Common myeloid progenitor, CD34-positive (primary cell): ENCODE results near the gene FAM83C.

ENCODE experiments used
- CTCF ChIA-PET: fragments of 350-600 bp; sonication (Branson Sonifier 250); formaldehyde crosslinking; loops from one replicate; lab custom pipeline; 2021; ENCODE audit warnings: antibody characterized with exemption; lab: Charles Lee
- POLR2A ChIA-PET: fragments of 350-600 bp; sonication (Branson Sonifier 250); formaldehyde crosslinking; loops from one replicate; lab custom pipeline; 2021; ENCODE audit warnings: antibody characterized with exemption; lab: Charles Lee
- DNase-seq, 3 donors: peaks; one replicate each; pipeline versions ENCODE4 v3.0.0 to v3.0.0-alpha.2; 2013
- H3K27ac ChIP-seq, 2 experiments: 1 replicate in 1 of 2; 2 replicates in 1 of 2; pipeline ENCODE4 v1.7.0; 2013; ENCODE audit warnings: inconsistent platforms in 2 of 2, low read length in 2 of 2, mild to moderate bottlenecking in 2 of 2, low read depth in 1 of 2, moderate library complexity in 1 of 2; ENCODE audit not compliant: severe bottlenecking in 2 of 2, insufficient read depth in 1 of 2, poor library complexity in 1 of 2
- H3K27me3 ChIP-seq, 5 experiments: replicated peaks in 2 of 5; 1 replicate in 3 of 5; 2 replicates in 2 of 5; pipeline versions ENCODE4 v1.6.1 to v1.7.0; 2013; ENCODE audit warnings: low read length in 4 of 5, mild to moderate bottlenecking in 2 of 5, moderate library complexity in 2 of 5, inconsistent platforms in 1 of 5; ENCODE audit not compliant: insufficient read depth in 5 of 5, control insufficient read depth in 4 of 5
- H3K36me3 ChIP-seq, 4 experiments: 1 replicate in 2 of 4; 2 replicates in 2 of 4; pipeline versions ENCODE4 v1.6.1 to v1.7.0; 2013; ENCODE audit warnings: low read length in 3 of 4, control low read depth in 1 of 4, mild to moderate bottlenecking in 1 of 4; ENCODE audit not compliant: control insufficient read depth in 4 of 4, insufficient read depth in 4 of 4
- H3K4me1 ChIP-seq, 4 experiments: 1 replicate in 3 of 4; 2 replicates in 1 of 4; pipeline versions ENCODE4 v1.6.1 to v1.7.1; 2013; ENCODE audit warnings: low read length in 3 of 4, mild to moderate bottlenecking in 3 of 4, control low read depth in 1 of 4, inconsistent platforms in 1 of 4, moderate library complexity in 1 of 4; ENCODE audit not compliant: control insufficient read depth in 4 of 4, insufficient read depth in 4 of 4; ENCODE audit errors: control extremely low read depth in 1 of 4
- H3K4me3 ChIP-seq, 7 experiments: 1 replicate in 4 of 7; 2 replicates in 3 of 7; pipeline versions ENCODE4 v1.5.1 to v1.7.0; 2013; ENCODE audit warnings: mild to moderate bottlenecking in 7 of 7, low read length in 6 of 7, moderate library complexity in 6 of 7, inconsistent platforms in 2 of 7, low read depth in 2 of 7, control low read depth in 1 of 7; ENCODE audit not compliant: insufficient read depth in 4 of 7, control insufficient read depth in 1 of 7; ENCODE audit errors: extremely low read depth in 1 of 7
- H3K9me3 ChIP-seq, 5 experiments: 1 replicate in 4 of 5; 2 replicates in 1 of 5; pipeline versions ENCODE4 v1.6.1 to v1.7.1; 2013; ENCODE audit warnings: low read length in 4 of 5, mild to moderate bottlenecking in 2 of 5, inconsistent platforms in 1 of 5, low read depth in 1 of 5, moderate library complexity in 1 of 5; ENCODE audit not compliant: control insufficient read depth in 4 of 5, insufficient read depth in 2 of 5; ENCODE audit errors: control extremely low read depth in 1 of 5
- WGBS: methylation state at CpG from one replicate; pipeline ENCODE4 v1.1.5; 2013; ENCODE audit not compliant: insufficient coverage; 5-methylcytosine and 5-hydroxymethylcytosine counted together

The FAM83C gene

DNA sequence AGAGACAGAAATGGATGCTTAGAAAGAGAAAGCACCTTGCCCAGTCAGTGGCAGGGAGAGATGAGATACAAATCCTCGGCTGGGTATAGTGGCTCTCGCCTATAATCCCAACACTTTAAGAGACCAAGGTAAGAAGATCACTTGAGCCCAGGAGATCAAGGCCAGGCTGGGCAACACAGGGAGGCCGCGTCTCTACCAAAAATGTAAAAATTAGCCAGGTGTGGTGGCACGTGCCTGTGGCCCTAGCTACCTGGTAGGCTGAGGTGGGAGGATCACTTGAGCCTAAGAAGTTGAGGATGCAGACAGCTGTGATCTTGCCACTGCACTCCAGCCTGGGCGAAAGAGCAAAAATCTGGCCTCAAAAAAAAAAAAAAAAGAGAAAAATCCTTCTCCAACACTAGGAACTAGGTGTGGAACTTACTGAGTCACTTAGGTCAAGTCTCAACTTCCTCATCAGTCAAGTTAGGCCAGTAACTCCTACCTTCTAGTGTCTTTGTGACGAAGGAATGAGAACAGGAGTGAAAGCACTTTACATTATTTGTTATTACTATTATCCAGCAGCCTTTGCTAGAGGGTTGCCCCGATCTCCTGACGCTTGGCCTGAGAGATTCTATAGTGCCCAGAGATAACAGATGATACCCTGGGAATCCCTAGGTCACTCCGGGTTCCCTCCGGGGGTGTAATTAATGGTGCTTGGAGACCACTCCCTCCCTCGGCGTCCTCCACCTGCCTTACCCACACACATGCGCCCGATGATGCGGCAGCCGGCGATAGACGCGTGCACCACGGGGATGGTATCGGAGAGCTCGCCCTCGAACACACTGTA, 8.6 kb downstream of the FAM83C start:
- no peaks in the 10 kb centered on the region for H3K9me3 ChIP-seq
- H3K27me3 ChIP-seq, result no peaks in the 10 kb centered on the region
- ChIA-PET CTCF (interaction anchor here (1.0 to 3.4 kb wide), 2 partner anchors 20 to 48 kb away, joined by 3 to 16 read pairs; no protein-coding TSS in a partner anchor), POLR2A (no interaction called here)
- peak; percentile 19 to 63 (median 45) for DNase-seq
- 23% methylated on average over 21 of the region's 24 CpGs for WGBS
- peaks cover 2 to 17% (median 14%) of the 10 kb centered on the region in 4 experiments for H3K4me1 ChIP-seq
- H3K27ac ChIP-seq, result peak overlapping the region; percentile 66 to 81
- peak overlapping the region; percentile 21 to 90 (median 77) for H3K4me3 ChIP-seq
- peaks cover 3 to 26% (median 22%) of the 10 kb centered on the region in 4 experiments for H3K36me3 ChIP-seq

DNA sequence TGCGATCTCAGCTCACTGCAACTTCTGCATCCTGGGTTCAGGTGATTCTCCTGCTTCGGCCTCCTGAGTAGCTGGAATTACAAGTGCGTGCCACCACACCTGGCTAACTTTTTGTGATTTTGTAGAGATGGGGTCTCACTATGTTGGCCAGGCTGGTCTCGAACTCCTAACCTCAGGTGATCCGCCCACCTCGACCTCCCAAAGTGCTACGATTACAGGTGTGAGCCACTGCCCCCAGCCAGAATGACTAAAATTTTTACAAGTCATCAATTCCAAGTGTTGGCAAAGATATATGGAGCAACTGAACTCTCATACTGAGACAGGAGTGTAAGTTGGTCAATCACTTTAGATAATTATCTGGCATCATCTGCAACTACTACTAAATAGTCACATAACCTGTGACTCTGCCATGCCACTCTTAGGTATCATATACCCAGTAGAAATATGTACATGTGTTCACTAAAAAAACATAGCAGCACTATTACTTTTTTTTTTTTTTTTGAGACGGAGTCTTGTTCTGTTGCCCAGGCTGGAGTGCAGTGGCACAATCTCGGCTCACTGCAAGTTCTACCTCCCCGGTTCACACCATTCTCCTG, 10.6 kb downstream of the FAM83C start:
- peaks cover 4 to 30% (median 25%) of the 10 kb centered on the region in 4 experiments for H3K4me1 ChIP-seq
- no peaks in the 10 kb centered on the region for H3K27me3 ChIP-seq
- DNase-seq, result no peak
- no peaks in the 10 kb centered on the region for H3K9me3 ChIP-seq
- H3K4me3 ChIP-seq, result no peak overlapping the region
- H3K36me3 ChIP-seq, result peaks cover 3 to 29% (median 23%) of the 10 kb centered on the region in 4 experiments
- 98% methylated on average over 9 of the region's 10 CpGs for WGBS
- ChIA-PET CTCF (interaction anchor here (3.4 kb wide), 1 partner anchor 22 kb away, joined by 16 read pairs; no protein-coding TSS in a partner anchor), POLR2A (no interaction called here)
- H3K27ac ChIP-seq, result no peak overlapping the region

DNA sequence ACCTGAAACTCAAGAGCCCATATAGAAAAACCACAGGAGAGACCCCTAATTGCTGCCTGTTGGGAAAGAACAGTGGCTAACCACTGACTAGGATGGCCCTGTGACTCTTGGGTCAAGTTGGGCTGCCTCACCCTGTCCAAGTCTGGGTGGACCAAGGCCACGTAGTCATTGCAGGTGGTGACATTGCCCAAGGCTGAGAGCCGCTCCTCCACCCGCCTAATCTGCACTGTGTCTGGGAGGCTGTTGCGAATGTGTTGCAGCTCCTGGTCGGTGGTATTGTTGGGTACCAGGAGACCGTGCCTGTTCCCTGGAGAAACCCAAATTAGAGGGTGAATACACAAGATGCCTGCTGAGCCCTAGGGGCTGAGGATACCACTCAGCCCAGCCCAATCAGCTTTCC, 11.7 kb downstream of the FAM83C start:
- no peaks in the 10 kb centered on the region for H3K27me3 ChIP-seq
- DNase-seq, result no peak
- POLR2A ChIA-PET, result no interaction called here
- H3K4me3 ChIP-seq, result no peak overlapping the region
- CTCF ChIA-PET, result interaction anchor here (1.1 to 1.6 kb wide), 3 partner anchors 12 to 24 kb away, joined by 3 to 6 read pairs (median 4); no protein-coding TSS in a partner anchor
- peaks cover 3 to 36% (median 29%) of the 10 kb centered on the region in 4 experiments for H3K36me3 ChIP-seq
- WGBS, result 98% methylated on average over 6 of the region's 6 CpGs
- H3K9me3 ChIP-seq, result no peaks in the 10 kb centered on the region
- H3K27ac ChIP-seq, result no peak overlapping the region
- peaks cover 4 to 34% (median 28%) of the 10 kb centered on the region in 4 experiments for H3K4me1 ChIP-seq

DNA sequence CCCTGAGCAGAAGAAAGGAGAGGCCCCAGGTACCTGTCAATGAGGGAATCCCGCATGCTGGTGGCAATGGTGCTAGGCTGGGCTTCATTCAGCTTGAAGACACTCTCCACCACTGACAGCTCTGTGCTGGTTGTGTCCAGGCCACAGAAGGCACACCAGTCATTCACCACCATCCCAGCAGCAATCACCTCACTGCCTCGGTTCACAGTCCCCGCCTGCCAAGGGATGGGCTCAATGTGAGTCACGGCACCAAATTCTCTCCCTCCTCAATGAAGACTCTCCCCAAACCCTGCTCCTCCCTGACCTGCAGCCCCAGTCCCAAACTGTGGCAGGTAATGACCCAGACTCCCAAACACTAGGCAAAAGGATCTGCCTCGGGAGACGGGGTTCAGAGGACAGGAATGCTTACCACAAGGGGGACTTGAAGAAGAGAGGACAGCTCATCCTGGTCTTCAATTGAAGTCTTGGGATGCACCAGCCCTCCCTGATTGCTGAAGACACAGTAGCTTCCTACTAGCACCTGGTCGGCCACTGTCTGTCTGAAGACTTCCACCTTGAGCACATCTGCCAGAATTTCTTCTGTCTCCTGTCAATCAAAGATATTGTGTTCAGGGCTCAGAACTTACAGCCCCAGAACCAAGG, 12.6 kb downstream of the FAM83C start:
- CTCF ChIA-PET, result interaction anchor here (0.8 to 1.6 kb wide), 4 partner anchors 9 to 25 kb away, joined by 3 to 6 read pairs (median 4); no protein-coding TSS in a partner anchor
- Histone ChIP-seq H3K9me3 (no peaks in the 10 kb centered on the region), H3K4me3 (no peak overlapping the region), H3K27me3 (no peaks in the 10 kb centered on the region), H3K4me1 (peaks cover 4 to 30% (median 25%) of the 10 kb centered on the region in 4 experiments), H3K36me3 (peaks cover 3 to 45% (median 35%) of the 10 kb centered on the region in 4 experiments), H3K27ac (peak overlapping the region in 1 of 2 experiments; percentile 12)
- WGBS, result 99% methylated on average over 7 of the region's 7 CpGs
- POLR2A ChIA-PET, result interaction anchor here (0.6 kb wide), 1 partner anchor 20 kb away, joined by 3 read pairs; no protein-coding TSS in a partner anchor
- no peak for DNase-seq

DNA sequence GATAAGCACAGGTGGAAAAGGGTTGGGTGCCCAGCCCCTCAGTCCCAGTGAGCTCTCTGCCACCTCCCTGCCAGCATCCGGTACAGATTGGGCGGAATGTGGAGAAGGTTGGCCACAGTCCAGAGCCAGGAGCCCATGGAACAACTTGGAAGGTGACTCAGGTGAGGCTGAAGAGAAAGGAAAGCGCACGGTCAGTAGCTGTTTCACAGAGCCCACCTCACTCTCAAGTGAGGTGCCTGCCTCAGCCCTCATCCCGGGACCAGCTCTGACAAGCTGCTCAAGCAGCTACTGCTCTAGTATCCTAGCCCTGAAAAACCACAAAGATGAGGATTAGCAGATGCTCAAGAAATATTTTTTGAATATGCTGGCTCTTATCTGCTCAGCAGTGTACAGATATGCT, 13.2 kb downstream of the FAM83C start:
- ChIA-PET CTCF (interaction anchor here (1.6 kb wide), 1 partner anchor 22 kb away, joined by 4 read pairs; no protein-coding TSS in a partner anchor), POLR2A (no interaction called here)
- H3K27me3 ChIP-seq, result no peaks in the 10 kb centered on the region
- peaks cover 3 to 46% (median 37%) of the 10 kb centered on the region in 4 experiments for H3K36me3 ChIP-seq
- no peak overlapping the region for H3K4me3 ChIP-seq
- H3K9me3 ChIP-seq, result no peaks in the 10 kb centered on the region
- H3K4me1 ChIP-seq, result peaks cover 4 to 28% (median 24%) of the 10 kb centered on the region in 4 experiments
- H3K27ac ChIP-seq, result peak overlapping the region in 1 of 2 experiments; percentile 12
- DNase-seq, result no peak
- WGBS, result 100% methylated on average over 3 of the region's 5 CpGs

DNA sequence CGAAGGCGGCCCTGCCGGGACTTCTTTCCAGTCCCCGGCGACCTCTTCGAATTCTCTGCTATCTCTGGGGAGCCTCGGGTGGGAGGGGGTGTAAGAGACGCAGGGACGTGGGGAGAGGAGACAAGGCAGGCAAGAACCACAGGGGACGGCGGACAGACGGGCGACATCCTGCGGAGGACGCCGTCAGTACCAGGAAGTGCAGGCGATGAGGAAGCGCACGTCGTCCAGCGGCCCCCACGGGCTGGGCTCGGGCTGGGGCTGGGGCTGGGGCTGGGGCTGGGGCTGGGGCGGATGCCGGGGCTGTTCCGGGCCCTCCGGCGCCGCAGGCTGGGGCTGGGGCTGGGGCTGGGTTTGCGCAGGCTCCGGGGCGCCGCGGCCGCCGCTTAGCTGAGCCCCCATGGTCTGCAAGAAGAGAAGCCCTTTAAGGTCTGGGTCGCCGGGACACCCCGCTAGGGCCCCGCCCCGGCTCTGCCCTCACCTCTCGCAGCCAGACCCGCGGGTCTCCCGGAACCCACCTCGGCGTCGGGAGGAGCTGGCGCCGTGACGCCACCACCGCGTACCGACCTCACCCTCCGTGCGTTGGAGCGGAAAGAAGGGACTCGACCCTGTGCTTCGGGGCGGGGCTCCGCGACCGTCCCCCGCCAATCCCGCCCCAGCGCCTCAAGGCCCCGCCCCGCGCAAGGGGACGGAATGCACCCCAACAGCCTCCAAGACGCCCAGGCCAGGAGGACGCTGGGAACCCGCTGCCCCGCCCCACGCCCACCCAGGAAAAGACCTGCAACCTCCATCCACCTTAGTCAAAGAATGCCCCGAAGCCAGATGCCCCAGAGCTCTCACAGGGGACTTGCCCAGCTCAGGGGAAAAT, 14.5 kb downstream of the FAM83C start, which contains the start of gene MMP24OS:
MMP24OS (minus strand) TSS at position 592 of the 865 bp plus-strand sequence; CDS start at position 399, 193 bp downstream.
- under 1% methylated on average over 46 of the region's 76 CpGs for WGBS
- Histone ChIP-seq H3K36me3 (peaks cover 3 to 49% (median 38%) of the 10 kb centered on the region in 4 experiments), H3K9me3 (no peaks in the 10 kb centered on the region), H3K4me1 (peaks cover 2 to 17% (median 15%) of the 10 kb centered on the region in 4 experiments), H3K27ac (peak within 1 kb of the TSS; percentile 64 to 89), H3K4me3 (peak within 1 kb of the TSS; percentile 71 to 91 (median 81)), H3K27me3 (no peaks in the 10 kb centered on the region)
- peak; percentile 87 to 93 (median 92) for DNase-seq
- ChIA-PET POLR2A (interaction anchor here (0.7 kb wide), 2 partner anchors 51 to 177 kb away, joined by 3 to 5 read pairs; no protein-coding TSS in a partner anchor), CTCF (interaction anchor here (0.6 to 1.8 kb wide), 3 partner anchors 26 to 131 kb away, joined by 4 to 6 read pairs (median 4); partner anchors contain the start of gene EDEM2)
